Panc1 (cell line): Measurements from ENCODE around the gene CIAO1. TPM values are rescaled to one million over a fixed set of nuclear protein-coding genes. Genes with fewer than 3 reads are reported as not detected.

Experiments
- ATAC-seq: fragments of 200-7000 bp; cut with Tn5 transposase; 2 replicates; pipeline ENCODE4 v1.9.1; 2020; ENCODE audit warnings: mild to moderate bottlenecking, moderate library complexity
- BruUV-seq: library from RNA; stranded (reverse); fragments of 400-500 nt; replicated peaks from 2 replicates; lab custom pipeline; 2021; lab: Mats Ljungman, UMichigan
- CTCF ChIA-PET: fragments of 300-600 bp; sonication (Branson Sonifier 250); formaldehyde crosslinking; loops from one replicate; lab custom pipeline; 2022; ENCODE audit warnings: antibody characterized with exemption; lab: Charles Lee
- POLR2A ChIA-PET: fragments of 300-600 bp; sonication (Branson Sonifier 250); formaldehyde crosslinking; loops from one replicate; lab custom pipeline; 2022; ENCODE audit warnings: antibody characterized with exemption; lab: Charles Lee
- DNase-seq: peaks from one replicate; pipeline ENCODE4 v3.0.0-alpha.2; 2010; ENCODE audit warnings: low read depth, low spot score
- H3K27ac ChIP-seq: 2 replicates; pipeline ENCODE4 v1.5.1; 2011; ENCODE audit warnings: mild to moderate bottlenecking, low read length, inconsistent platforms
- H3K27me3 ChIP-seq: fragments of 200-500 bp; sonication (Bioruptor generic); 2 replicates; pipeline ENCODE4 v1.6.0; 2014; ENCODE audit warnings: low read length, inconsistent platforms; ENCODE audit not compliant: control insufficient read depth, insufficient read depth
- H3K36me3 ChIP-seq: fragments of 200-500 bp; sonication (Bioruptor generic); 2 replicates; pipeline ENCODE4 v1.5.1; 2014; ENCODE audit warnings: inconsistent platforms, mild to moderate bottlenecking, low read length, moderate library complexity; ENCODE audit not compliant: control insufficient read depth, insufficient read depth
- H3K4me1 ChIP-seq: 2 replicates; pipeline ENCODE4 v1.5.1; 2011; ENCODE audit warnings: inconsistent platforms, mild to moderate bottlenecking, low read length, moderate library complexity; ENCODE audit not compliant: control insufficient read depth, insufficient read depth
- H3K4me3 ChIP-seq, 2 experiments: 2 replicates each; pipeline ENCODE4 v1.5.1; 2011 to 2012; ENCODE audit warnings: low read depth in 2 of 2, low read length in 2 of 2, mild to moderate bottlenecking in 2 of 2, inconsistent platforms in 1 of 2, moderate library complexity in 1 of 2
- H3K9me3 ChIP-seq: fragments of 200-500 bp; sonication (Bioruptor generic); 2 replicates; pipeline ENCODE4 v1.5.1; 2014; ENCODE audit warnings: low read depth, mild to moderate bottlenecking, inconsistent platforms, low read length, moderate library complexity; ENCODE audit not compliant: control insufficient read depth, insufficient read depth
- POLR2AphosphoS5 ChIP-seq: IDR thresholded peaks from 2 replicates; pipeline ENCODE4 v1.6.1; 2012; ENCODE audit warnings: mild to moderate bottlenecking, low read depth, low read length, moderate library complexity
- REST ChIP-seq, 2 experiments: IDR thresholded peaks; 2 replicates each; pipeline ENCODE4 v1.6.1; 2011 to 2012; ENCODE audit warnings: low read depth in 2 of 2, control low read depth in 1 of 2, low read length in 1 of 2, mild to moderate bottlenecking in 1 of 2, moderate library complexity in 1 of 2; ENCODE audit not compliant: insufficient read depth in 1 of 2
- SIN3A ChIP-seq: IDR thresholded peaks from 2 replicates; pipeline ENCODE4 v1.6.1; 2012; ENCODE audit warnings: low read depth, mild to moderate bottlenecking, low read length, moderate library complexity, borderline replicate concordance; ENCODE audit not compliant: insufficient read depth
- TCF7L2 ChIP-seq: IDR thresholded peaks from 2 replicates; pipeline ENCODE4 v1.6.1; 2011; ENCODE audit warnings: mild to moderate bottlenecking, low read depth, low read length, inconsistent platforms
- in situ Hi-C: cut with HindIII; loops from 2 replicates; pipeline ENCODE4 v1.10.0; 2016; ENCODE audit warnings: low sequenced_read_pairs, low pct_unique_long_range_greater_than_20kb
- intact Hi-C: fragments of 100-400 bp; cut with micrococcal nuclease; formaldehyde crosslinking; loops from one replicate; pipeline ENCODE4 v1.10.0; 2022; ENCODE audit not compliant: unreplicated experiment
- total RNA-seq: library from RNA; stranded (reverse); gene quantifications from one replicate; pipeline ENCODE4 v1.2.1, GENCODE V29; 2021; ENCODE audit not compliant: unreplicated experiment
- TF ChIP-seq, protein P1 (sequence below): fragments of 450-650 bp; IDR thresholded peaks from 2 replicates; pipeline ENCODE4 v1.5.1; 2017; ENCODE audit warnings: mild to moderate bottlenecking

The CIAO1 gene
- total RNA-seq, 1 experiment from 2014 or later, result 85.5 TPM

GRCh38 chr2:96258166-96259022 lies 7.6 kb upstream of the CIAO1 start:
- Histone ChIP-seq H3K4me3 (no peak overlapping the region), H3K27ac (no peak overlapping the region), H3K36me3 (peaks cover 7% of the 10 kb centered on the region; the same call in 1 of the 2 replicates), H3K4me1 (peaks cover 24% of the 10 kb centered on the region), H3K9me3 (no peaks in the 10 kb centered on the region), H3K27me3 (no peaks in the 10 kb centered on the region)
- no peak for TF ChIP-seq TCF7L2
- TF ChIP-seq SIN3A, result no peak
- TF ChIP-seq POLR2AphosphoS5, result no peak
- TF ChIP-seq, protein P1, sequence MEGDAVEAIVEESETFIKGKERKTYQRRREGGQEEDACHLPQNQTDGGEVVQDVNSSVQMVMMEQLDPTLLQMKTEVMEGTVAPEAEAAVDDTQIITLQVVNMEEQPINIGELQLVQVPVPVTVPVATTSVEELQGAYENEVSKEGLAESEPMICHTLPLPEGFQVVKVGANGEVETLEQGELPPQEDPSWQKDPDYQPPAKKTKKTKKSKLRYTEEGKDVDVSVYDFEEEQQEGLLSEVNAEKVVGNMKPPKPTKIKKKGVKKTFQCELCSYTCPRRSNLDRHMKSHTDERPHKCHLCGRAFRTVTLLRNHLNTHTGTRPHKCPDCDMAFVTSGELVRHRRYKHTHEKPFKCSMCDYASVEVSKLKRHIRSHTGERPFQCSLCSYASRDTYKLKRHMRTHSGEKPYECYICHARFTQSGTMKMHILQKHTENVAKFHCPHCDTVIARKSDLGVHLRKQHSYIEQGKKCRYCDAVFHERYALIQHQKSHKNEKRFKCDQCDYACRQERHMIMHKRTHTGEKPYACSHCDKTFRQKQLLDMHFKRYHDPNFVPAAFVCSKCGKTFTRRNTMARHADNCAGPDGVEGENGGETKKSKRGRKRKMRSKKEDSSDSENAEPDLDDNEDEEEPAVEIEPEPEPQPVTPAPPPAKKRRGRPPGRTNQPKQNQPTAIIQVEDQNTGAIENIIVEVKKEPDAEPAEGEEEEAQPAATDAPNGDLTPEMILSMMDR, result no peak
- TF ChIP-seq REST (IDR thresholded peaks at IDR 0.05; ENCODE audit: insufficient read depth in 1 of 2, low read depth in 2 of 2, low read length in 1 of 2), result no peak
- ChIA-PET CTCF (no interaction called here), POLR2A (no interaction called here)
- no TSS peak for BruUV-seq
- DNase-seq (no peak), ATAC-seq (no peak)
- in situ Hi-C loops, result loop anchor here (25.0 kb wide), 1 partner anchor 96 kb away; no protein-coding TSS in a partner anchor
- intact Hi-C loops, result no loop called here

- H3K9me3 ChIP-seq, result no peaks in the 10 kb centered on the region
- H3K27ac ChIP-seq, result peak overlapping the region; percentile 67
- H3K4me1 ChIP-seq, result peaks cover 33% of the 10 kb centered on the region
- H3K4me3 ChIP-seq, result no peak overlapping the region
- intact Hi-C loops (no loop called here), in situ Hi-C loops (loop anchor here (25.0 kb wide), 1 partner anchor 97 kb away; no protein-coding TSS in a partner anchor)
- no peak for TF ChIP-seq POLR2AphosphoS5
- no peak for TF ChIP-seq TCF7L2
- TF ChIP-seq, protein P1, result no peak
- no peak for TF ChIP-seq SIN3A
- no peak for TF ChIP-seq REST (IDR thresholded peaks at IDR 0.05; ENCODE audit: insufficient read depth in 1 of 2, low read depth in 2 of 2, low read length in 1 of 2)
- no TSS peak for BruUV-seq
- CTCF ChIA-PET, result no interaction called here
- H3K27me3 ChIP-seq, result no peaks in the 10 kb centered on the region
- POLR2A ChIA-PET, result no interaction called here
- ATAC-seq, result no peak
- DNase-seq, result no peak
- H3K36me3 ChIP-seq, result peaks cover 4% of the 10 kb centered on the region; the same call in 1 of the 2 replicates
Observed at GRCh38 chr2:96259497-96259921, 6.5 kb upstream of the CIAO1 start.
